ENCODE data around the gene ICE2. TPM values are rescaled to one million over a fixed set of nuclear protein-coding genes. Genes with fewer than 3 reads are reported as not detected.

ICE2 gene
- total RNA-seq, 2 experiments from 2014 or later: 74.1 to 74.5 TPM

- intact Hi-C loops (cut with micrococcal nuclease): loop anchor here (2.0 to 5.0 kb wide), 2 partner anchors 74 to 409 kb away; no protein-coding TSS in a partner anchor
- H3K9me3 Mint-ChIP-seq: no peaks in the 10 kb centered on the region
- peak; percentile 94 for TF ChIP-seq CTCF (IDR thresholded peaks at IDR 0.05)
- H3K4me1 Mint-ChIP-seq (ENCODE audit: low read depth): peaks cover 48% of the 10 kb centered on the region
- peak overlapping the region; percentile 73 for H3K27ac Mint-ChIP-seq
- H3K27me3 Mint-ChIP-seq: no peaks in the 10 kb centered on the region
- DNase-seq: peak; percentile 69
- ATAC-seq: peak; percentile 81
- no peak overlapping the region for H3K4me3 Mint-ChIP-seq
- ChIA-PET CTCF (interaction anchor here (0.6 to 9.4 kb wide), 37 partner anchors 8 to 424 kb away, joined by 3 to 132 read pairs (median 4); no protein-coding TSS in a partner anchor), POLR2A (interaction anchor here (0.7 to 3.4 kb wide), 6 partner anchors 10 to 153 kb away, joined by 3 to 12 read pairs (median 3); no protein-coding TSS in a partner anchor)
- H3K36me3 Mint-ChIP-seq (ENCODE audit: low read depth): peaks cover 39% of the 10 kb centered on the region
These were observed 28.9 kb upstream of the ICE2 start for GRCh38 chr15:60507596-60508424.

- H3K36me3 Mint-ChIP-seq (ENCODE audit: low read depth): peaks cover 21% of the 10 kb centered on the region
- TF ChIP-seq CTCF (IDR thresholded peaks at IDR 0.05): no peak
- no peaks in the 10 kb centered on the region for H3K27me3 Mint-ChIP-seq
- ATAC-seq: no peak
- no peak for DNase-seq
- CTCF ChIA-PET: interaction anchor here (0.7 to 3.3 kb wide), 6 partner anchors 10 to 137 kb away, joined by 3 to 18 read pairs (median 4); no protein-coding TSS in a partner anchor
- peaks cover 4% of the 10 kb centered on the region for H3K4me1 Mint-ChIP-seq (ENCODE audit: low read depth)
- H3K27ac Mint-ChIP-seq: no peak overlapping the region
- no peaks in the 10 kb centered on the region for H3K9me3 Mint-ChIP-seq
- no peak overlapping the region for H3K4me3 Mint-ChIP-seq
- intact Hi-C loops (cut with micrococcal nuclease): no loop called here
- POLR2A ChIA-PET: no interaction called here
These were observed 17.9 kb upstream of the ICE2 start for GRCh38 chr15:60496853-60497252.

- no peak for TF ChIP-seq CTCF (IDR thresholded peaks at IDR 0.05)
- DNase-seq (no peak), ATAC-seq (no peak)
- CTCF ChIA-PET: interaction anchor here (1.0 to 2.5 kb wide), 7 partner anchors 8 to 135 kb away, joined by 3 to 12 read pairs (median 4); no protein-coding TSS in a partner anchor
- Mint-ChIP-seq H3K4me3 (no peak overlapping the region), H3K9me3 (no peaks in the 10 kb centered on the region), H3K36me3 (ENCODE audit: low read depth) (peaks cover 15% of the 10 kb centered on the region), H3K27ac (no peak overlapping the region), H3K4me1 (ENCODE audit: low read depth) (peaks cover 16% of the 10 kb centered on the region), H3K27me3 (no peaks in the 10 kb centered on the region)
- intact Hi-C loops (cut with micrococcal nuclease): no loop called here
- POLR2A ChIA-PET: interaction anchor here (0.6 kb wide), 3 partner anchors 13 to 93 kb away, joined by 3 to 4 read pairs (median 3); no protein-coding TSS in a partner anchor
These were observed 15.2 kb upstream of the ICE2 start for GRCh38 chr15:60494108-60494507.

- DNase-seq (no peak), ATAC-seq (no peak)
- Mint-ChIP-seq H3K27ac (no peak overlapping the region), H3K27me3 (no peaks in the 10 kb centered on the region), H3K4me3 (no peak overlapping the region), H3K36me3 (ENCODE audit: low read depth) (peaks cover 12% of the 10 kb centered on the region), H3K4me1 (ENCODE audit: low read depth) (peaks cover 16% of the 10 kb centered on the region), H3K9me3 (no peaks in the 10 kb centered on the region)
- intact Hi-C loops (cut with micrococcal nuclease): no loop called here
- ChIA-PET CTCF (interaction anchor here (2.5 kb wide), 1 partner anchor 15 kb away, joined by 12 read pairs; no protein-coding TSS in a partner anchor), POLR2A (no interaction called here)
- TF ChIP-seq CTCF (IDR thresholded peaks at IDR 0.05): no peak
These were observed 14.2 kb upstream of the ICE2 start for GRCh38 chr15:60493166-60493565.

- ATAC-seq (no peak), DNase-seq (no peak)
- H3K9me3 Mint-ChIP-seq: no peaks in the 10 kb centered on the region
- no peak overlapping the region for H3K4me3 Mint-ChIP-seq
- H3K4me1 Mint-ChIP-seq (ENCODE audit: low read depth): peaks cover 43% of the 10 kb centered on the region
- CTCF ChIA-PET: interaction anchor here (2.2 kb wide), 1 partner anchor 34 kb away, joined by 8 read pairs; no protein-coding TSS in a partner anchor
- intact Hi-C loops (cut with micrococcal nuclease): no loop called here
- TF ChIP-seq CTCF (IDR thresholded peaks at IDR 0.05): no peak
- peaks cover 11% of the 10 kb centered on the region for H3K36me3 Mint-ChIP-seq (ENCODE audit: low read depth)
- no peaks in the 10 kb centered on the region for H3K27me3 Mint-ChIP-seq
- no peak overlapping the region for H3K27ac Mint-ChIP-seq
- POLR2A ChIA-PET: no interaction called here
These were observed 7.8 kb upstream of the ICE2 start for GRCh38 chr15:60486742-60487141.
